Lower leg skin (tissue), 3 donors: ENCODE results near the gene RPRM.

Experiments
- POLR2A ChIP-seq, 2 donors: fragments of 450-650 bp; IDR thresholded peaks; one replicate each; pipeline ENCODE4 v1.6.1; 2016 to 2017; ENCODE audit warnings: antibody characterized with exemption in 2 of 2, mild to moderate bottlenecking in 1 of 2, moderate library complexity in 1 of 2
- TF ChIP-seq, protein P1 (sequence below), 3 donors: fragments of 450-650 bp; IDR thresholded peaks; one replicate each; pipeline ENCODE4 v1.5.1; 2016; ENCODE audit warnings: antibody characterized with exemption in 3 of 3, mild to moderate bottlenecking in 3 of 3, moderate library complexity in 2 of 3

DNA sequence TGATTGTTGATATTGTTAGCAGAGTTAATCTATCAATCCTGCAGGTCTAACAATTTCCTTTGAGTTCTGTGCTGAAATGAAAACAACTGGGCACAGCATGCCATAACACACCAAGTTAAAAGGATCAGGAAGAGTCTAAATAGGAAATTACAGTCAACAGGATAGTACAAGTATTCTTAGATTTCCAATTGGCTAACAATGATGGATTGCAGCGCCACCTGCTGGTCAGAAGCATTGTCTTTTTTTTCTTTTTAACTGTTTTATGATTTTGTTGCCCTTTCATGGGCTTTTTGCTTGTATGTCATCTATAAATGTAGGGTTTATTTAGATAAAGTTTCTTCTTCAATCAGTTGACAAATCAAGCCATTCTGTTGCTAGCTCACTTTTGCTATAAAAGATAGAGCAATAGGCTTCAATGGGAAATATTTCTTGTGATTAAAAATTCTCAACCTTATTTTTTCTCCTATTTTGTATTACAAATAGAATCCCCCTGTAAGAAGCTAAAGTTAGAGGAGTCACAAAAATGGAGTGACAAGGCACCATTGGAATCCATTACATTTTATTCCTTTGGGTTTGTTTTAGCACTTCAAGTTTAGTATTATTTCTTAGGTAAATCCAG lies 40.8 kb upstream of the RPRM start:
- TF ChIP-seq, protein P1, sequence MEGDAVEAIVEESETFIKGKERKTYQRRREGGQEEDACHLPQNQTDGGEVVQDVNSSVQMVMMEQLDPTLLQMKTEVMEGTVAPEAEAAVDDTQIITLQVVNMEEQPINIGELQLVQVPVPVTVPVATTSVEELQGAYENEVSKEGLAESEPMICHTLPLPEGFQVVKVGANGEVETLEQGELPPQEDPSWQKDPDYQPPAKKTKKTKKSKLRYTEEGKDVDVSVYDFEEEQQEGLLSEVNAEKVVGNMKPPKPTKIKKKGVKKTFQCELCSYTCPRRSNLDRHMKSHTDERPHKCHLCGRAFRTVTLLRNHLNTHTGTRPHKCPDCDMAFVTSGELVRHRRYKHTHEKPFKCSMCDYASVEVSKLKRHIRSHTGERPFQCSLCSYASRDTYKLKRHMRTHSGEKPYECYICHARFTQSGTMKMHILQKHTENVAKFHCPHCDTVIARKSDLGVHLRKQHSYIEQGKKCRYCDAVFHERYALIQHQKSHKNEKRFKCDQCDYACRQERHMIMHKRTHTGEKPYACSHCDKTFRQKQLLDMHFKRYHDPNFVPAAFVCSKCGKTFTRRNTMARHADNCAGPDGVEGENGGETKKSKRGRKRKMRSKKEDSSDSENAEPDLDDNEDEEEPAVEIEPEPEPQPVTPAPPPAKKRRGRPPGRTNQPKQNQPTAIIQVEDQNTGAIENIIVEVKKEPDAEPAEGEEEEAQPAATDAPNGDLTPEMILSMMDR (IDR thresholded peaks at IDR 0.05) = peak in 1 of 3 donors; percentile 63
- no peak for TF ChIP-seq POLR2A (IDR thresholded peaks at IDR 0.05)
